ENCODE data around the gene CCDC47.

DNA sequence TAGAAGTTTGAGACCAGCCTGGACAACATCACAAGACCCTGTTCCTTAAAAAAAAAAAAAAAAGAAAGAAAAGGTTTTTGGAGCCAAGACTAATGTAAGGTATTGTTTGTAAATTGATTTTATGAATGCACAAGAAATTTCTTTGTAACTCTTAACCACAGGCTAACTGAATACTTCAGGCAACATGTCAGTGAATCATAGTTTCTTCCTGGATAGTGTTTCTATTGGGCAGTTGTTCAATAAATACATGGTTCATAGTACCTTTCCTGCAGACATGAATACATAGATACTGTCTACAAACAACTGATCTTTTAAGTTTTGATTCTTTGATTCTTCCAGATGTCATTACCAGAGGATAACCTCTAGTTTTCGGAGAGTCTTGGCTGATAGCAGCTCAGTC, 12.2 kb upstream of the CCDC47 start:
- TF ChIP-seq, protein P1, sequence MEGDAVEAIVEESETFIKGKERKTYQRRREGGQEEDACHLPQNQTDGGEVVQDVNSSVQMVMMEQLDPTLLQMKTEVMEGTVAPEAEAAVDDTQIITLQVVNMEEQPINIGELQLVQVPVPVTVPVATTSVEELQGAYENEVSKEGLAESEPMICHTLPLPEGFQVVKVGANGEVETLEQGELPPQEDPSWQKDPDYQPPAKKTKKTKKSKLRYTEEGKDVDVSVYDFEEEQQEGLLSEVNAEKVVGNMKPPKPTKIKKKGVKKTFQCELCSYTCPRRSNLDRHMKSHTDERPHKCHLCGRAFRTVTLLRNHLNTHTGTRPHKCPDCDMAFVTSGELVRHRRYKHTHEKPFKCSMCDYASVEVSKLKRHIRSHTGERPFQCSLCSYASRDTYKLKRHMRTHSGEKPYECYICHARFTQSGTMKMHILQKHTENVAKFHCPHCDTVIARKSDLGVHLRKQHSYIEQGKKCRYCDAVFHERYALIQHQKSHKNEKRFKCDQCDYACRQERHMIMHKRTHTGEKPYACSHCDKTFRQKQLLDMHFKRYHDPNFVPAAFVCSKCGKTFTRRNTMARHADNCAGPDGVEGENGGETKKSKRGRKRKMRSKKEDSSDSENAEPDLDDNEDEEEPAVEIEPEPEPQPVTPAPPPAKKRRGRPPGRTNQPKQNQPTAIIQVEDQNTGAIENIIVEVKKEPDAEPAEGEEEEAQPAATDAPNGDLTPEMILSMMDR (IDR thresholded peaks at IDR 0.05; ENCODE audit: low read depth, low read length) = no peak
- TF ChIP-seq EZH2phosphoT487 (IDR thresholded peaks at IDR 0.05; ENCODE audit: low read depth) = no peak
